SK-N-DZ (cell line): ENCODE data around the gene BAX. TPM values are rescaled to one million over a fixed set of nuclear protein-coding genes. Genes with fewer than 3 reads are reported as not detected.
"Not testable (repeated sequence)": the region's sequence is repeated elsewhere in the genome, so short reads cannot be mapped to it uniquely, and the experiment has no call there.

Source experiments
- DNase-seq: peaks from one replicate; pipeline ENCODE4 v3.0.0-alpha.2; 2015; ENCODE audit warnings: low spot score
- polyA plus RNA-seq, 2 experiments: library from polyadenylated mRNA; depleted of rRNA; stranded (reverse); fragments of >200 nt; gene quantifications; 2 replicates each; pipeline ENCODE4 v1.2.3, GENCODE V29; 2014

The BAX gene
- 50.4 and 59.5 TPM in 2 replicates for polyA plus RNA-seq (2014; cell fraction: cytosol; rRNA removed)
- polyA plus RNA-seq (2014; cell fraction: nucleus; rRNA removed): 33.0 and 50.3 TPM in 2 replicates

GRCh38 chr19:48954595-48955307 lies at the start of gene BAX:
BAX (plus strand) TSS chr19:48954875; CDS start chr19:48954929, 54 bp downstream.
- peak; percentile 92 for DNase-seq

GRCh38 chr19:48905664-48906063 lies 49.0 kb upstream of the BAX start:
- no peak for DNase-seq

- DNase-seq: no peak
Observed at GRCh38 chr19:48906324-48906723, 48.4 kb upstream of the BAX start.

GRCh38 chr19:48907671-48908070 lies 47.0 kb upstream of the BAX start:
- DNase-seq: no peak

- DNase-seq: not testable (repeated sequence)
Observed at GRCh38 chr19:48909424-48910077, 45.1 kb upstream of the BAX start.

GRCh38 chr19:48910803-48911202 lies 43.9 kb upstream of the BAX start:
- no peak for DNase-seq

GRCh38 chr19:48913114-48913889 lies 41.4 kb upstream of the BAX start:
- no peak for DNase-seq

- no peak for DNase-seq
Observed at GRCh38 chr19:48914181-48914580, 40.5 kb upstream of the BAX start.

GRCh38 chr19:48915757-48916156 lies 38.9 kb upstream of the BAX start:
- no peak for DNase-seq

GRCh38 chr19:48918071-48918470 lies 36.6 kb upstream of the BAX start:
- no peak for DNase-seq

GRCh38 chr19:48918801-48919247 lies 35.9 kb upstream of the BAX start:
- no peak for DNase-seq

- DNase-seq: not testable (repeated sequence)
Observed at GRCh38 chr19:48919271-48919670, 35.4 kb upstream of the BAX start.

GRCh38 chr19:48920949-48921348 lies 33.7 kb upstream of the BAX start:
- DNase-seq: no peak

- no peak for DNase-seq
Observed at GRCh38 chr19:48921721-48922500, 32.8 kb upstream of the BAX start.

- DNase-seq: no peak
Observed at GRCh38 chr19:48922548-48923490, 31.9 kb upstream of the BAX start.

- DNase-seq: no peak
Observed at GRCh38 chr19:48925240-48925843, 29.3 kb upstream of the BAX start.

- DNase-seq: not testable (repeated sequence)
Observed at GRCh38 chr19:48925890-48926289, 28.8 kb upstream of the BAX start.

GRCh38 chr19:48926909-48927308 lies 27.8 kb upstream of the BAX start:
- no peak for DNase-seq

GRCh38 chr19:48927692-48928091 lies 27.0 kb upstream of the BAX start:
- DNase-seq: not testable (repeated sequence)
